K562 (cell line): Measurements from ENCODE around the gene PGRMC2. TPM values are rescaled to one million over a fixed set of nuclear protein-coding genes. Genes with fewer than 3 reads are reported as not detected.

Source experiments
- ATAC-seq: fragments of 200-7000 bp; cut with Tn5 transposase; 3 replicates; pipeline ENCODE4 v1.9.1; 2020; ENCODE audit warnings: moderate library complexity
- BruUV-seq: library from RNA; stranded (reverse); fragments of 400-500 nt; replicated peaks from 2 replicates; lab custom pipeline; 2021; lab: Mats Ljungman, UMichigan
- CTCF ChIA-PET: fragments of 300-600 bp; formaldehyde crosslinking; extraction: SDS; loops from one replicate; lab custom pipeline; 2021; ENCODE audit warnings: low intra/inter-chr PET ratio; lab: Yijun Ruan, JAX
- POLR2A ChIA-PET: fragments of 300-600, 350-650 bp; sonication (Branson Sonifier 250); formaldehyde crosslinking; extraction: SDS; loops from one replicate; lab custom pipeline; 2021; ENCODE audit warnings: antibody characterized with exemption, inconsistent platforms; lab: Yijun Ruan, JAX
- DNase-seq, 4 experiments: peaks; one replicate each; pipeline versions ENCODE4 v3.0.0 to v3.0.0-alpha.2; 2011 to 2018; ENCODE audit warnings: low spot score in 3 of 4, mixed read lengths in 3 of 4; ENCODE audit errors: extremely low read depth in 1 of 4
- FAIRE-seq: peaks from 2 replicates; lab custom pipeline; 2011; peaks lifted over from hg19 to GRCh38; lab: Jason Lieb, UNC
- H2AFZ ChIP-seq: 2 replicates; pipeline ENCODE4 v1.6.0; 2011; ENCODE audit warnings: low read depth, low read length, control low read depth, inconsistent platforms
- H3K27ac ChIP-seq: fragments of 200-600 bp; 3 replicates; pipeline ENCODE4 v1.8.0; 2011; ENCODE audit warnings: low read depth, mild to moderate bottlenecking, control low read depth, inconsistent platforms, low read length, moderate library complexity, mixed read lengths; ENCODE audit errors: extremely low read depth
- H3K27me3 ChIP-seq, 2 experiments: fragments of 300-600 bp in 1 of 2; 2 replicates in 1 of 2; 3 replicates in 1 of 2; pipeline versions ENCODE4 v1.6.0 to v1.8.0; 2011; ENCODE audit warnings: inconsistent platforms in 2 of 2, low read length in 2 of 2, mild to moderate bottlenecking in 1 of 2, mixed read lengths in 1 of 2, moderate library complexity in 1 of 2; ENCODE audit not compliant: control insufficient read depth in 2 of 2, insufficient read depth in 2 of 2
- H3K36me3 ChIP-seq: fragments of 300-600 bp; 3 replicates; pipeline ENCODE4 v1.8.0; 2011; ENCODE audit warnings: mild to moderate bottlenecking, low read length, inconsistent platforms; ENCODE audit not compliant: control insufficient read depth, insufficient read depth
- H3K4me1 ChIP-seq, 2 experiments: fragments of 200-600 bp in 1 of 2; replicated peaks in 1 of 2; 2 replicates in 1 of 2; 3 replicates in 1 of 2; pipeline versions ENCODE4 v1.5.1 to v1.8.0; 2011; ENCODE audit warnings: inconsistent platforms in 2 of 2, low read length in 2 of 2, mild to moderate bottlenecking in 1 of 2, mixed read lengths in 1 of 2, moderate library complexity in 1 of 2; ENCODE audit not compliant: control insufficient read depth in 2 of 2, insufficient read depth in 2 of 2
- H3K4me2 ChIP-seq: 2 replicates; pipeline ENCODE4 v1.6.1; 2011; ENCODE audit warnings: low read length, control low read depth, inconsistent platforms, mixed read lengths; ENCODE audit not compliant: insufficient read depth
- H3K4me3 ChIP-seq: fragments of 200-600 bp; sonication (generic), shearing (Covaris generic); 2 replicates; pipeline ENCODE4 v1.5.1; 2016; ENCODE audit warnings: control low read depth, inconsistent platforms
- H3K79me2 ChIP-seq: fragments of 200-600 bp; 3 replicates; pipeline ENCODE4 v1.8.0; 2011; ENCODE audit warnings: low read length, inconsistent platforms; ENCODE audit not compliant: control insufficient read depth, insufficient read depth
- H3K9ac ChIP-seq, 2 experiments: 2 replicates each; pipeline versions ENCODE4 v1.6.0 to v1.6.1; 2011; ENCODE audit warnings: low read depth in 2 of 2, low read length in 2 of 2, control low read depth in 1 of 2, inconsistent platforms in 1 of 2, mild to moderate bottlenecking in 1 of 2, mixed read lengths in 1 of 2; ENCODE audit not compliant: insufficient read depth in 1 of 2
- H3K9me1 ChIP-seq: one replicate; pipeline ENCODE4 v1.6.0; 2011; ENCODE audit warnings: inconsistent platforms, mild to moderate bottlenecking, low read length, moderate library complexity; ENCODE audit not compliant: control insufficient read depth, insufficient read depth
- H3K9me3 ChIP-seq: replicated peaks from 2 replicates; pipeline ENCODE4 v1.5.1; 2011; ENCODE audit warnings: low read depth, low read length, inconsistent platforms; ENCODE audit not compliant: control insufficient read depth, insufficient read depth
- H4K20me1 ChIP-seq: replicated peaks from 2 replicates; pipeline ENCODE4 v1.6.1; 2011; ENCODE audit warnings: low read length, inconsistent platforms, mixed read lengths; ENCODE audit not compliant: control insufficient read depth, insufficient read depth
- CCNT2 ChIP-seq: IDR thresholded peaks from 2 replicates; pipeline ENCODE4 v1.6.1; 2011; ENCODE audit warnings: borderline replicate concordance, low read depth, mild to moderate bottlenecking, moderate library complexity, mixed read lengths, low read length; ENCODE audit not compliant: insufficient read length; ENCODE audit errors: extremely low read depth
- CREB1 ChIP-seq, 2 experiments: sonication (generic) in 1 of 2; formaldehyde crosslinking in 1 of 2; IDR thresholded peaks; 2 replicates each; pipeline versions ENCODE4 v1.6.1 to v1.8.0; 2012 to 2022; ENCODE audit warnings: inconsistent platforms in 1 of 2, mild to moderate bottlenecking in 1 of 2, missing genetic modification reagents in 1 of 2, moderate library complexity in 1 of 2
- FOXK1 ChIP-seq: sonication (generic); formaldehyde crosslinking; IDR thresholded peaks from 2 replicates; pipeline ENCODE4 v1.8.0; 2022; ENCODE audit warnings: missing genetic modification reagents, mild to moderate bottlenecking, borderline replicate concordance
- NFXL1 ChIP-seq: fragments of 450-650 bp; formaldehyde crosslinking; IDR thresholded peaks from 2 replicates; pipeline ENCODE4 v1.4.0; 2021; ENCODE audit warnings: mild to moderate bottlenecking
- NR0B1 ChIP-seq: fragments of 450-650 bp; IDR thresholded peaks from one replicate; pipeline ENCODE4 v1.6.1; 2018; ENCODE audit warnings: mild to moderate bottlenecking, moderate library complexity; ENCODE audit not compliant: partially characterized antibody
- ZBTB34 ChIP-seq: fragments of 250-450 bp; sonication (Bioruptor Pico); IDR thresholded peaks from 2 replicates; pipeline ENCODE4 v1.8.0; 2021; ENCODE audit warnings: mild to moderate bottlenecking, moderate library complexity
- ZNF311 ChIP-seq: fragments of 250-450 bp; sonication (Bioruptor Pico); IDR thresholded peaks from 2 replicates; pipeline ENCODE4 v1.4.0; 2020; ENCODE audit warnings: mild to moderate bottlenecking, moderate library complexity
- ZNF583 ChIP-seq: fragments of 250-450 bp; sonication (Bioruptor Pico); IDR thresholded peaks from 2 replicates; pipeline ENCODE4 v1.4.0; 2020
- WGBS: fragments of 100-300 bp; shearing (Covaris generic); methylation state at CpG from one replicate; pipeline ENCODE4 v1.1.6; 2016; ENCODE audit warnings: low coverage, mixed read lengths; ENCODE audit not compliant: insufficient coverage; ENCODE audit errors: missing lambda C conversion rate; 5-methylcytosine and 5-hydroxymethylcytosine counted together
- in situ Hi-C: fragments of 300-500 bp; cut with MboI; formaldehyde crosslinking; loops from 4 replicates; pipeline ENCODE4 v1.15.0; 2018; ENCODE audit warnings: inconsistent platforms, mixed read lengths
- intact Hi-C: fragments of 100-400 bp; cut with micrococcal nuclease; formaldehyde crosslinking; loops from 2 replicates; pipeline ENCODE4 v1.14.2; 2022
- polyA plus RNA-seq, 8 experiments: library from polyadenylated mRNA; depleted of rRNA in 4 of 8; stranded (reverse) in 5 of 8; unstranded in 3 of 8; fragments of >200 nt; fragmentation: Nextera tagmentation in 2 of 8; fragmentation: Illumina TruSeq in 1 of 8; extraction: Ambion mirVana in 2 of 8; extraction: Trizol in 1 of 8; gene quantifications; 2 replicates each; pipeline versions ENCODE4 v1.2.1 to v1.2.3, GENCODE V29; 2011 to 2014; ENCODE audit warnings: inconsistent platforms in 1 of 8, missing spikeins in 1 of 8
- total RNA-seq, 7 experiments: library from RNA; depleted of rRNA in 6 of 7; stranded (reverse); fragments of >200 nt in 6 of 7; fragmentation: Illumina TruSeq in 2 of 7; extraction: Trizol in 2 of 7; gene quantifications; 2 replicates each; pipeline versions ENCODE4 v1.2.1 to v1.2.3, GENCODE V29; 2011 to 2021; ENCODE audit warnings: low replicate concordance in 1 of 7
- TF ChIP-seq, protein P1 (sequence below): fragments of 450-650 bp; formaldehyde crosslinking; IDR thresholded peaks from 2 replicates; pipeline ENCODE4 v1.4.0; 2022; ENCODE audit warnings: mild to moderate bottlenecking, moderate library complexity
- TF ChIP-seq, protein P2 (sequence below): sonication (generic); formaldehyde crosslinking; IDR thresholded peaks from 2 replicates; pipeline ENCODE4 v1.8.1; 2023; ENCODE audit warnings: missing genetic modification reagents, mild to moderate bottlenecking, borderline replicate concordance
- TF ChIP-seq, protein P3 (sequence below): sonication (generic); formaldehyde crosslinking; IDR thresholded peaks from 2 replicates; pipeline ENCODE4 v1.8.0; 2022; ENCODE audit warnings: missing genetic modification reagents, mild to moderate bottlenecking, moderate library complexity, borderline replicate concordance

Gene PGRMC2
- total and polyA plus RNA-seq, 9 of the 15 experiments (the other 6 are each of a cell fraction or from before 2014, with no cell fraction given), result 12.4 to 81.3 (median 22.7) TPM

GRCh38 chr4:128307123-128307571 lies 19.5 kb upstream of the PGRMC2 start:
- ChIA-PET POLR2A (interaction anchor here (0.6 kb wide), 1 partner anchor 12 kb away, joined by 3 read pairs; no protein-coding TSS in a partner anchor), CTCF (no interaction called here)
- no peak overlapping the region for H3K4me3 ChIP-seq
- peak overlapping the region; percentile 84 for H2AFZ ChIP-seq
- BruUV-seq, result no TSS peak
- no peak for FAIRE-seq
- no peaks in the 10 kb centered on the region for H3K36me3 ChIP-seq
- peak overlapping the region; percentile 26 for H3K4me2 ChIP-seq
- peak; percentile 42 for ATAC-seq
- no peaks in the 10 kb centered on the region for H3K9me1 ChIP-seq
- WGBS, result 0% methylated on average over 1 of the region's 1 CpG
- peaks cover 29 to 46% of the 10 kb centered on the region in 2 experiments for H3K4me1 ChIP-seq
- H3K27ac ChIP-seq, result peak overlapping the region; percentile 52
- intact Hi-C loops (loop anchor here (2.0 kb wide), 1 partner anchor 18 kb away; no protein-coding TSS in a partner anchor), in situ Hi-C loops (no loop called here)
- H3K27me3 ChIP-seq, result no peaks in the 10 kb centered on the region
- no peaks in the 10 kb centered on the region for H4K20me1 ChIP-seq
- DNase-seq, result peak in 1 of 4 experiments; percentile 56
- no peaks in the 10 kb centered on the region for H3K79me2 ChIP-seq
- no peaks in the 10 kb centered on the region for H3K9me3 ChIP-seq
- peak overlapping the region; percentile 26 to 37; a peak in 2 of 4 replicates for H3K9ac ChIP-seq
- TF ChIP-seq ZNF311 (CRISPR knock-in tag) (0 out of 2 replicates have a peak, but pooled peaks have one; percentile 30), ZBTB34 (0 out of 2 replicates have a peak, but pooled peaks have one; percentile 46), NFXL1 (CRISPR knock-in tag) (no peak), FOXK1 (CRISPR knock-in tag) (no peak), NR0B1 (no peak), CREB1 (IDR thresholded peaks at IDR 0.05) (no peak), CREB1 (CRISPR knock-in tag; IDR thresholded peaks at IDR 0.05) (no peak), CCNT2 (no peak), ZNF583 (CRISPR knock-in tag) (peak; percentile 68; the same call in 1 of the 2 replicates)
- TF ChIP-seq, protein P1, sequence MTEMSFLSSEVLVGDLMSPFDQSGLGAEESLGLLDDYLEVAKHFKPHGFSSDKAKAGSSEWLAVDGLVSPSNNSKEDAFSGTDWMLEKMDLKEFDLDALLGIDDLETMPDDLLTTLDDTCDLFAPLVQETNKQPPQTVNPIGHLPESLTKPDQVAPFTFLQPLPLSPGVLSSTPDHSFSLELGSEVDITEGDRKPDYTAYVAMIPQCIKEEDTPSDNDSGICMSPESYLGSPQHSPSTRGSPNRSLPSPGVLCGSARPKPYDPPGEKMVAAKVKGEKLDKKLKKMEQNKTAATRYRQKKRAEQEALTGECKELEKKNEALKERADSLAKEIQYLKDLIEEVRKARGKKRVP (CRISPR knock-in tag), result 0 out of 2 replicates have a peak, but pooled peaks have one; percentile 40
- TF ChIP-seq, protein P2, sequence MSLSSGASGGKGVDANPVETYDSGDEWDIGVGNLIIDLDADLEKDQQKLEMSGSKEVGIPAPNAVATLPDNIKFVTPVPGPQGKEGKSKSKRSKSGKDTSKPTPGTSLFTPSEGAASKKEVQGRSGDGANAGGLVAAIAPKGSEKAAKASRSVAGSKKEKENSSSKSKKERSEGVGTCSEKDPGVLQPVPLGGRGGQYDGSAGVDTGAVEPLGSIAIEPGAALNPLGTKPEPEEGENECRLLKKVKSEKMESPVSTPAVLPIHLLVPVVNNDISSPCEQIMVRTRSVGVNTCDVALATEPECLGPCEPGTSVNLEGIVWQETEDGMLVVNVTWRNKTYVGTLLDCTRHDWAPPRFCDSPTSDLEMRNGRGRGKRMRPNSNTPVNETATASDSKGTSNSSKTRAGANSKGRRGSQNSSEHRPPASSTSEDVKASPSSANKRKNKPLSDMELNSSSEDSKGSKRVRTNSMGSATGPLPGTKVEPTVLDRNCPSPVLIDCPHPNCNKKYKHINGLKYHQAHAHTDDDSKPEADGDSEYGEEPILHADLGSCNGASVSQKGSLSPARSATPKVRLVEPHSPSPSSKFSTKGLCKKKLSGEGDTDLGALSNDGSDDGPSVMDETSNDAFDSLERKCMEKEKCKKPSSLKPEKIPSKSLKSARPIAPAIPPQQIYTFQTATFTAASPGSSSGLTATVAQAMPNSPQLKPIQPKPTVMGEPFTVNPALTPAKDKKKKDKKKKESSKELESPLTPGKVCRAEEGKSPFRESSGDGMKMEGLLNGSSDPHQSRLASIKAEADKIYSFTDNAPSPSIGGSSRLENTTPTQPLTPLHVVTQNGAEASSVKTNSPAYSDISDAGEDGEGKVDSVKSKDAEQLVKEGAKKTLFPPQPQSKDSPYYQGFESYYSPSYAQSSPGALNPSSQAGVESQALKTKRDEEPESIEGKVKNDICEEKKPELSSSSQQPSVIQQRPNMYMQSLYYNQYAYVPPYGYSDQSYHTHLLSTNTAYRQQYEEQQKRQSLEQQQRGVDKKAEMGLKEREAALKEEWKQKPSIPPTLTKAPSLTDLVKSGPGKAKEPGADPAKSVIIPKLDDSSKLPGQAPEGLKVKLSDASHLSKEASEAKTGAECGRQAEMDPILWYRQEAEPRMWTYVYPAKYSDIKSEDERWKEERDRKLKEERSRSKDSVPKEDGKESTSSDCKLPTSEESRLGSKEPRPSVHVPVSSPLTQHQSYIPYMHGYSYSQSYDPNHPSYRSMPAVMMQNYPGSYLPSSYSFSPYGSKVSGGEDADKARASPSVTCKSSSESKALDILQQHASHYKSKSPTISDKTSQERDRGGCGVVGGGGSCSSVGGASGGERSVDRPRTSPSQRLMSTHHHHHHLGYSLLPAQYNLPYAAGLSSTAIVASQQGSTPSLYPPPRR (CRISPR knock-in tag), result no peak
- TF ChIP-seq, protein P3, sequence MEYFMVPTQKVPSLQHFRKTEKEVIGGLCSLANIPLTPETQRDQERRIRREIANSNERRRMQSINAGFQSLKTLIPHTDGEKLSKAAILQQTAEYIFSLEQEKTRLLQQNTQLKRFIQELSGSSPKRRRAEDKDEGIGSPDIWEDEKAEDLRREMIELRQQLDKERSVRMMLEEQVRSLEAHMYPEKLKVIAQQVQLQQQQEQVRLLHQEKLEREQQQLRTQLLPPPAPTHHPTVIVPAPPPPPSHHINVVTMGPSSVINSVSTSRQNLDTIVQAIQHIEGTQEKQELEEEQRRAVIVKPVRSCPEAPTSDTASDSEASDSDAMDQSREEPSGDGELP, result no peak
